Measurements from ENCODE around the gene CERS3.
A peak's percentile ranks its signal among the peaks of the same experiment; 100 is the strongest.
"Not testable (repeated sequence)": the region's sequence is repeated elsewhere in the genome, so short reads cannot be mapped to it uniquely, and the experiment has no call there.

Gene CERS3

GRCh38 chr15:100464888-100465287, 63.9 kb downstream of the CERS3 start:
- DNase-seq (ENCODE audit: low spot score), result peak; percentile 17

GRCh38 chr15:100464256-100464655, 64.5 kb downstream of the CERS3 start:
- DNase-seq (ENCODE audit: low spot score), result no peak

- DNase-seq (ENCODE audit: low spot score), result no peak
Measured at GRCh38 chr15:100463515-100463914, 65.2 kb downstream of the CERS3 start.

- no peak for DNase-seq (ENCODE audit: low spot score)
Measured at GRCh38 chr15:100461049-100461448, 67.7 kb downstream of the CERS3 start.

- DNase-seq (ENCODE audit: low spot score), result peak; percentile 35
Measured at GRCh38 chr15:100457201-100457600, 71.5 kb downstream of the CERS3 start.

- no peak for DNase-seq (ENCODE audit: low spot score)
Measured at GRCh38 chr15:100454148-100454547, 74.6 kb downstream of the CERS3 start.

GRCh38 chr15:100448481-100448880, 80.3 kb downstream of the CERS3 start:
- no peak for DNase-seq (ENCODE audit: low spot score)

GRCh38 chr15:100441063-100441462, 87.7 kb downstream of the CERS3 start:
- DNase-seq (ENCODE audit: low spot score), result not testable (repeated sequence)

GRCh38 chr15:100439514-100439913, 89.2 kb downstream of the CERS3 start:
- no peak for DNase-seq (ENCODE audit: low spot score)

GRCh38 chr15:100438570-100438969, 90.2 kb downstream of the CERS3 start:
- peak; percentile 52 for DNase-seq (ENCODE audit: low spot score)

GRCh38 chr15:100437261-100437660, 91.5 kb downstream of the CERS3 start:
- DNase-seq (ENCODE audit: low spot score), result no peak

GRCh38 chr15:100434561-100434960, 94.2 kb downstream of the CERS3 start:
- no peak for DNase-seq (ENCODE audit: low spot score)

GRCh38 chr15:100434038-100434437, 94.7 kb downstream of the CERS3 start:
- no peak for DNase-seq (ENCODE audit: low spot score)

GRCh38 chr15:100433304-100433703, 95.4 kb downstream of the CERS3 start:
- no peak for DNase-seq (ENCODE audit: low spot score)

GRCh38 chr15:100430411-100430810, 98.3 kb downstream of the CERS3 start:
- no peak for DNase-seq (ENCODE audit: low spot score)

- no peak for DNase-seq (ENCODE audit: low spot score)
Measured at GRCh38 chr15:100429116-100429728, 99.5 kb downstream of the CERS3 start.

GRCh38 chr15:100426937-100427336, 101.8 kb downstream of the CERS3 start:
- DNase-seq (ENCODE audit: low spot score), result no peak

GRCh38 chr15:100405179-100405578, 123.6 kb downstream of the CERS3 start:
- no peak for DNase-seq (ENCODE audit: low spot score)

GRCh38 chr15:100400996-100401395, 127.8 kb downstream of the CERS3 start:
- no peak for DNase-seq (ENCODE audit: low spot score)

GRCh38 chr15:100394736-100395440, 133.9 kb downstream of the CERS3 start:
- DNase-seq (ENCODE audit: low spot score), result no peak

GRCh38 chr15:100393008-100393407, 135.7 kb downstream of the CERS3 start:
- DNase-seq (ENCODE audit: low spot score), result no peak

- no peak for DNase-seq (ENCODE audit: low spot score)
Measured at GRCh38 chr15:100385300-100386050, 143.3 kb downstream of the CERS3 start.

- DNase-seq (ENCODE audit: low spot score), result no peak
Measured at GRCh38 chr15:100384108-100384410, 144.7 kb downstream of the CERS3 start.
